ENCODE results near the gene PKD1L1. TPM values are rescaled to one million over a fixed set of nuclear protein-coding genes. Genes with fewer than 3 reads are reported as not detected.
"Not testable (repeated sequence)": the region's sequence is repeated elsewhere in the genome, so short reads cannot be mapped to it uniquely, and the experiment has no call there.

PKD1L1 gene
- total and polyA plus RNA-seq, 2 donors (not counting 1 experiment from before 2014, with no cell fraction given): 0.59 to 0.70 TPM

DNA sequence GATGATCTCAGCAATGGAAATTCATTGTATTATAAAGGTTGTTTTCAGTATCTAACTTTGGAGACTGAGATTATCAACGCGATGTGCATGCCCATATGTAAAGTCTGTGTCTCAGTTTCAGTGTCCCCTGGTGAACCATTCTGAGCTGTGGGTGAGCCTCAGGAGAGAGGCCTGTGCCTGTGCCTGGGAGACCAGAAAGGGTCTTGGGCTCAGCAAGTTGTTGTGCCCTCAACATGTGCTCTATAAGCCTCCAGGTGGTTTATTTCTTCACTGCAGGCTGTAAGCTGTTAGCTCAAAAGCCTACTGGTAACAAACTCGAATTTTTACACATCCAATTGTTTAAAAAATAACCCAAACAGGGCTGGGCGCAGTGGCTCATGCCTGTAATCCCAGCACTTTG lies 151.9 kb downstream of the PKD1L1 start:
- no peak for ATAC-seq (ENCODE audit: low read depth)
- no peaks in the 10 kb centered on the region for H4K20me1 ChIP-seq (ENCODE audit: control insufficient read depth, insufficient read depth, low read length, poor library complexity, severe bottlenecking)
- DNase-seq: no peak
- no peaks in the 10 kb centered on the region for H3K27me3 Mint-ChIP-seq
- no peaks in the 10 kb centered on the region for H3K36me3 ChIP-seq (replicated peaks in 1 of 2; ENCODE audit: control extremely low read depth in 1 of 2, control insufficient read depth in 1 of 2, extremely low read depth in 1 of 2, insufficient read depth in 2 of 2, low read length in 1 of 2)
- peaks cover 9% of the 10 kb centered on the region for H3K4me1 Mint-ChIP-seq
- CTCF ChIA-PET: interaction anchor here (0.7 to 1.1 kb wide), 5 partner anchors 9 to 446 kb away, joined by 3 to 4 read pairs (median 3); no protein-coding TSS in a partner anchor
- H3K27ac Mint-ChIP-seq: no peak overlapping the region
- 100% methylated on average over 2 of the region's 4 CpGs for WGBS (ENCODE audit: insufficient coverage)
- no peaks in the 10 kb centered on the region for H3K9me3 Mint-ChIP-seq (ENCODE audit: insufficient read depth)
- no peaks in the 10 kb centered on the region for H3K79me2 ChIP-seq (ENCODE audit: control insufficient read depth, insufficient read depth, low read length)
- no peak for TF ChIP-seq EZH2 (IDR thresholded peaks at IDR 0.05; ENCODE audit: borderline replicate concordance, insufficient read depth, low read depth, low read length, poor library complexity, severe bottlenecking)
- TF ChIP-seq, protein P1, sequence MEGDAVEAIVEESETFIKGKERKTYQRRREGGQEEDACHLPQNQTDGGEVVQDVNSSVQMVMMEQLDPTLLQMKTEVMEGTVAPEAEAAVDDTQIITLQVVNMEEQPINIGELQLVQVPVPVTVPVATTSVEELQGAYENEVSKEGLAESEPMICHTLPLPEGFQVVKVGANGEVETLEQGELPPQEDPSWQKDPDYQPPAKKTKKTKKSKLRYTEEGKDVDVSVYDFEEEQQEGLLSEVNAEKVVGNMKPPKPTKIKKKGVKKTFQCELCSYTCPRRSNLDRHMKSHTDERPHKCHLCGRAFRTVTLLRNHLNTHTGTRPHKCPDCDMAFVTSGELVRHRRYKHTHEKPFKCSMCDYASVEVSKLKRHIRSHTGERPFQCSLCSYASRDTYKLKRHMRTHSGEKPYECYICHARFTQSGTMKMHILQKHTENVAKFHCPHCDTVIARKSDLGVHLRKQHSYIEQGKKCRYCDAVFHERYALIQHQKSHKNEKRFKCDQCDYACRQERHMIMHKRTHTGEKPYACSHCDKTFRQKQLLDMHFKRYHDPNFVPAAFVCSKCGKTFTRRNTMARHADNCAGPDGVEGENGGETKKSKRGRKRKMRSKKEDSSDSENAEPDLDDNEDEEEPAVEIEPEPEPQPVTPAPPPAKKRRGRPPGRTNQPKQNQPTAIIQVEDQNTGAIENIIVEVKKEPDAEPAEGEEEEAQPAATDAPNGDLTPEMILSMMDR (IDR thresholded peaks at IDR 0.05): no peak
- POLR2A ChIA-PET: interaction anchor here (0.5 to 0.6 kb wide), 2 partner anchors 85 to 99 kb away, joined by 4 read pairs; no protein-coding TSS in a partner anchor
- H3K4me2 ChIP-seq (replicated peaks; ENCODE audit: low read depth, low read length, poor library complexity, severe bottlenecking): no peak overlapping the region
- H3K27me3 ChIP-seq (replicated peaks in 1 of 4; ENCODE audit: control extremely low read depth in 1 of 4, control insufficient read depth in 3 of 4, insufficient read depth in 4 of 4, low read length in 3 of 4): no peaks in the 10 kb centered on the region
- no peaks in the 10 kb centered on the region for H3K9me3 ChIP-seq (ENCODE audit: control extremely low read depth in 1 of 3, control insufficient read depth in 2 of 3, insufficient read depth in 1 of 3, low read length in 2 of 3)
- intact Hi-C loops (cut with micrococcal nuclease): no loop called here
- no peak overlapping the region for H3K27ac ChIP-seq (ENCODE audit: low read length in 2 of 2)
- no peak overlapping the region for H3K4me3 Mint-ChIP-seq
- no peak overlapping the region for H3K9ac ChIP-seq (ENCODE audit: low read length)
- H2AFZ ChIP-seq (ENCODE audit: insufficient read depth, low read depth, low read length, poor library complexity, severe bottlenecking): no peak overlapping the region
- no peak overlapping the region for H3K4me3 ChIP-seq (ENCODE audit: control extremely low read depth in 1 of 5, extremely low read depth in 1 of 5, insufficient read depth in 1 of 5, low read depth in 2 of 5, low read length in 4 of 5)
- no peaks in the 10 kb centered on the region for H3K4me1 ChIP-seq (ENCODE audit: control insufficient read depth in 2 of 2, insufficient read depth in 2 of 2, low read length in 2 of 2)

DNA sequence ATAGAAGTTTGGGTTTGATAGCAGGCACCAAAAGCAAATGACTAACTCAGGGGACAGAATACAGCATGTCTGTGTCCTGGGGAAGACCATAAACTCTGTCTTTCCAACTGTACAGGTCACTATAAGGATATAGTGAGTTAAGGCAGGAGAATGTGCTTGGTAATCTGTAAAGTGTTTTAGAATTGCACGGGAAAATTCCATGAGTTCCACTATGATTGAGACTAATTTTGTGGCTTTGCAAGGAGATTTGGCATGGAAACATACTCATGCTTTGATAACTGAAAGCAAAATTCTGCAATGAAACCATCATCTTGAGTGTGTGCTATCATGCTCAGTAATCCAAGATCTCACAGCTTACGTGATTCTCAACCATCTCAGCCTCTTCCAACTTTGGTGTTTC lies 152.6 kb downstream of the PKD1L1 start:
- H4K20me1 ChIP-seq (ENCODE audit: control insufficient read depth, insufficient read depth, low read length, poor library complexity, severe bottlenecking): no peaks in the 10 kb centered on the region
- no peak overlapping the region for H3K4me3 ChIP-seq (ENCODE audit: control extremely low read depth in 1 of 5, extremely low read depth in 1 of 5, insufficient read depth in 1 of 5, low read depth in 2 of 5, low read length in 4 of 5)
- no peaks in the 10 kb centered on the region for H3K9me3 Mint-ChIP-seq (ENCODE audit: insufficient read depth)
- H3K27me3 ChIP-seq (replicated peaks in 1 of 4; ENCODE audit: control extremely low read depth in 1 of 4, control insufficient read depth in 3 of 4, insufficient read depth in 4 of 4, low read length in 3 of 4): no peaks in the 10 kb centered on the region
- TF ChIP-seq, protein P1 (IDR thresholded peaks at IDR 0.05): no peak
- TF ChIP-seq EZH2 (IDR thresholded peaks at IDR 0.05; ENCODE audit: borderline replicate concordance, insufficient read depth, low read depth, low read length, poor library complexity, severe bottlenecking): no peak
- no peak overlapping the region for H3K27ac ChIP-seq (ENCODE audit: low read length in 2 of 2)
- DNase-seq (no peak), ATAC-seq (ENCODE audit: low read depth) (no peak)
- H3K79me2 ChIP-seq (ENCODE audit: control insufficient read depth, insufficient read depth, low read length): no peaks in the 10 kb centered on the region
- no peaks in the 10 kb centered on the region for H3K4me1 ChIP-seq (ENCODE audit: control insufficient read depth in 2 of 2, insufficient read depth in 2 of 2, low read length in 2 of 2)
- no peak overlapping the region for H3K27ac Mint-ChIP-seq
- no peak overlapping the region for H2AFZ ChIP-seq (ENCODE audit: insufficient read depth, low read depth, low read length, poor library complexity, severe bottlenecking)
- H3K4me2 ChIP-seq (replicated peaks; ENCODE audit: low read depth, low read length, poor library complexity, severe bottlenecking): no peak overlapping the region
- no peaks in the 10 kb centered on the region for H3K27me3 Mint-ChIP-seq
- no peak overlapping the region for H3K9ac ChIP-seq (ENCODE audit: low read length)
- peaks cover 9% of the 10 kb centered on the region for H3K4me1 Mint-ChIP-seq
- ChIA-PET CTCF (interaction anchor here (0.8 to 1.1 kb wide), 3 partner anchors 9 to 360 kb away, joined by 3 read pairs; no protein-coding TSS in a partner anchor), POLR2A (no interaction called here)
- H3K9me3 ChIP-seq (ENCODE audit: control extremely low read depth in 1 of 3, control insufficient read depth in 2 of 3, insufficient read depth in 1 of 3, low read length in 2 of 3): no peaks in the 10 kb centered on the region
- no peak overlapping the region for H3K4me3 Mint-ChIP-seq
- intact Hi-C loops (cut with micrococcal nuclease): no loop called here
- 100% methylated on average over 2 of the region's 2 CpGs for WGBS (ENCODE audit: insufficient coverage)
- no peaks in the 10 kb centered on the region for H3K36me3 ChIP-seq (replicated peaks in 1 of 2; ENCODE audit: control extremely low read depth in 1 of 2, control insufficient read depth in 1 of 2, extremely low read depth in 1 of 2, insufficient read depth in 2 of 2, low read length in 1 of 2)

DNA sequence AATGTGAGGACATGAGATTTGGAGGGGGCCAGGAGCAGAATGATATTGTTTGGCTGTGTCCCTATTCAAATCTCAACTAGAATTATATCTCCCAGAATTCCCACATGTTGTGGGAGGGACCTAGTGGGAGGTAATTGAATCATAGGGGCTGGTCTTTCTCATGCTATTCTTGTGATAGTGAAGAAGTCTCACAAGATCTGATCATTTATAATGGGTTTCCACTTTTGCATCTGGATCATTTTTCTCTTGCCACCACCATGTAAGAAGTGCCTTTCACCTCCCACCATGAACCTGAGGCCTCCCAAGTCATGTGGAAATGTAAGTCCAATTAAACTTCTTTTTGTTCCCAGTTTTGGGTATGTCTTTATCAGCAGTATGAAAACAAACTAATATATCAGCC lies 153.1 kb downstream of the PKD1L1 start:
- H3K4me3 ChIP-seq (ENCODE audit: control extremely low read depth in 1 of 5, extremely low read depth in 1 of 5, insufficient read depth in 1 of 5, low read depth in 2 of 5, low read length in 4 of 5); H3K27ac ChIP-seq (ENCODE audit: low read length in 2 of 2); DNase-seq; H3K27me3 Mint-ChIP-seq; H3K4me2 ChIP-seq (replicated peaks; ENCODE audit: low read depth, low read length, poor library complexity, severe bottlenecking); H3K27me3 ChIP-seq (replicated peaks in 1 of 4; ENCODE audit: control extremely low read depth in 1 of 4, control insufficient read depth in 3 of 4, insufficient read depth in 4 of 4, low read length in 3 of 4); ATAC-seq (ENCODE audit: low read depth); H3K27ac Mint-ChIP-seq; H3K4me3 Mint-ChIP-seq; H3K36me3 ChIP-seq (replicated peaks in 1 of 2; ENCODE audit: control extremely low read depth in 1 of 2, control insufficient read depth in 1 of 2, extremely low read depth in 1 of 2, insufficient read depth in 2 of 2, low read length in 1 of 2); intact Hi-C loops (cut with micrococcal nuclease); H3K9me3 Mint-ChIP-seq (ENCODE audit: insufficient read depth); H2AFZ ChIP-seq (ENCODE audit: insufficient read depth, low read depth, low read length, poor library complexity, severe bottlenecking); H3K9me3 ChIP-seq (ENCODE audit: control extremely low read depth in 1 of 3, control insufficient read depth in 2 of 3, insufficient read depth in 1 of 3, low read length in 2 of 3); H3K4me1 ChIP-seq (ENCODE audit: control insufficient read depth in 2 of 2, insufficient read depth in 2 of 2, low read length in 2 of 2); POLR2A ChIA-PET; H3K79me2 ChIP-seq (ENCODE audit: control insufficient read depth, insufficient read depth, low read length); H4K20me1 ChIP-seq (ENCODE audit: control insufficient read depth, insufficient read depth, low read length, poor library complexity, severe bottlenecking); H3K9ac ChIP-seq (ENCODE audit: low read length); H3K4me1 Mint-ChIP-seq: not testable (repeated sequence)
- CTCF ChIA-PET: interaction anchor here (1.2 kb wide), 1 partner anchor 529 kb away, joined by 4 read pairs; no protein-coding TSS in a partner anchor

Data from B cell (primary cell).